Progenitor cell of endocrine pancreas (in vitro differentiated cells): ENCODE data around the gene OLFML1. TPM values are rescaled to one million over a fixed set of nuclear protein-coding genes. Genes with fewer than 3 reads are reported as not detected.

Experiments used
- DNase-seq: peaks from one replicate; pipeline ENCODE4 v3.0.0; 2021; ENCODE audit warnings: low spot score; ENCODE audit not compliant: unreplicated experiment
- H3K27ac Mint-ChIP-seq: 2 replicates; pipeline ENCODE4 v1.8.0; 2021; ENCODE audit warnings: mild to moderate bottlenecking, moderate library complexity, mixed read lengths
- H3K27me3 Mint-ChIP-seq: 2 replicates; pipeline ENCODE4 v1.8.0; 2021; ENCODE audit warnings: mixed read lengths
- H3K36me3 Mint-ChIP-seq: 2 replicates; pipeline ENCODE4 v1.8.0; 2022; ENCODE audit warnings: mixed read lengths; ENCODE audit not compliant: insufficient read depth
- H3K4me1 Mint-ChIP-seq: 2 replicates; pipeline ENCODE4 v1.8.0; 2021; ENCODE audit warnings: low read depth, mixed read lengths
- H3K4me3 Mint-ChIP-seq: 2 replicates; pipeline ENCODE4 v1.8.0; 2021; ENCODE audit warnings: low read depth, mild to moderate bottlenecking, moderate library complexity, mixed read lengths
- H3K9me3 Mint-ChIP-seq: 2 replicates; pipeline ENCODE4 v1.8.0; 2021; ENCODE audit warnings: low read depth, mixed read lengths
- CTCF ChIP-seq: fragments of 200-600 bp; sonication (generic); IDR thresholded peaks from one replicate; pipeline ENCODE4 v1.5.0; 2021; ENCODE audit warnings: antibody characterized with exemption, mild to moderate bottlenecking; ENCODE audit not compliant: unreplicated experiment
- total RNA-seq: library from RNA; stranded (reverse); gene quantifications from 2 replicates; pipeline ENCODE4 v1.2.1, GENCODE V29; 2021

OLFML1 gene
- total RNA-seq, 1 donor from 2014 or later = not detected

GRCh38 chr11:7498193-7498592, 12.9 kb downstream of the OLFML1 start:
- no peak overlapping the region for H3K4me3 Mint-ChIP-seq
- peaks cover 2% of the 10 kb centered on the region for H3K27me3 Mint-ChIP-seq
- TF ChIP-seq CTCF = no peak
- H3K4me1 Mint-ChIP-seq = peaks cover 11% of the 10 kb centered on the region
- H3K27ac Mint-ChIP-seq = no peak overlapping the region
- DNase-seq = no peak
- no peaks in the 10 kb centered on the region for H3K36me3 Mint-ChIP-seq
- no peaks in the 10 kb centered on the region for H3K9me3 Mint-ChIP-seq

- H3K4me1 Mint-ChIP-seq = peaks cover 8% of the 10 kb centered on the region
- H3K9me3 Mint-ChIP-seq = no peaks in the 10 kb centered on the region
- H3K4me3 Mint-ChIP-seq = no peak overlapping the region
- DNase-seq = no peak
- no peak overlapping the region for H3K27ac Mint-ChIP-seq
- peaks cover 2% of the 10 kb centered on the region for H3K27me3 Mint-ChIP-seq
- TF ChIP-seq CTCF = no peak
- H3K36me3 Mint-ChIP-seq = no peaks in the 10 kb centered on the region
Observed at GRCh38 chr11:7499081-7499480, 13.8 kb downstream of the OLFML1 start.

DNA sequence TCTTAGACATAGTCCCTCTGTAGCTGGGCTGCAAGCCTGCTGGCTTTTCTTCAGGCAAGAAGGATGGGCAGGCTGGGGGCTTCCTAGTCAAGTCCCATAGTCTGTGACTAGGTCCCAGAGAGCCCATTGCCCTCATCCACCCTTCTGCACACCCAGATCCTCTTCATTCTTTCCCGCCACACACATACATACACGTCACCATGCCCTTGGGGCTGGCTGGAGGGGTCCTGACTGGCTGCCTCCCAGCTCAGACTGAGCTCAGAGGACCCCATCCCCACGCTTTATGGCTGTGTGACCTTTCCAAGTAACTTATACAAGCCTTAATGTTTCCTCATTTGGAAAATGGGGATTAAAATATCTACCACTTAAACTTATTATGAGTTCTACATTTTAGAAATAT, 14.9 kb downstream of the OLFML1 start:
- Mint-ChIP-seq H3K4me3 (no peak overlapping the region), H3K4me1 (no peaks in the 10 kb centered on the region), H3K27ac (no peak overlapping the region), H3K36me3 (no peaks in the 10 kb centered on the region), H3K9me3 (no peaks in the 10 kb centered on the region), H3K27me3 (peaks cover 2% of the 10 kb centered on the region)
- no peak for DNase-seq
- TF ChIP-seq CTCF = no peak

DNA sequence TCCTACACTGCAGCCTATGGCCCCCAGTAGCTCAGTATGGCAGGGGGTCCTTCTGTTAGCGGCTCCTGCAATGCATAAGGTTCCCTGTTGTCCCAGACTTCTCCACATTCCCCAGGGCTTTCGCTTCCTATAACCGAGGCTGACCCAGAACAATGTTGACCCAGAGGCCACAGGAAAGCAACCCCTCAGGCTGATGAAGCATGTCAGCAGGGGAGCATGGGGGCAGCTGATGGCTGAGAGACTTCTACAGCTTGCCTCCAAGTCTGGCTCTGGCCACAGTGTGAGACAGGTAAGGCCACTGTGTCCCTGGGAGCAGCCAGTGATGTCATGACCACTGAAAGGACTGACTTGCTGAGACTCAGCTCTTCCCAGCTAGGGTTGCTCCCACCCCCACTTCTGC, 15.9 kb downstream of the OLFML1 start:
- DNase-seq = no peak

DNA sequence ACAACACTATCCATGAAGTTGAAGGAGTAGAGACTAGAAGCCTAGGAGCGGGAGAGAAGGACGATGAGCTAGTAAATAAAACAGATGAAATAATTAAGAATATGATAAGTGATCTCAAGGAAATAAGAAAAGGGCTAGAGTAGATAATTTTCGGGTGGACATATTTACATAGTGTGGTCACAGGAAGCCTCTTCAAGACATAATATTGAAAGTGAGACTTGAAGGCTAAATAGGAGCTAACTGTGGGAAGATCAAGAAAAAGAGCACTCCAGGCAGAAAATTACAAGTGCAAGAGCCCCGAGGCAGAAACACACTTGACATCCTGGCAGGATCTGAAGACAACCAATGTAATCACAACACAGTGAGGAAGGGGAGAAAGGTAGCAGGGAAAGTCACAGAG, 16.6 kb downstream of the OLFML1 start:
- Mint-ChIP-seq H3K36me3 (no peaks in the 10 kb centered on the region), H3K27ac (no peak overlapping the region), H3K9me3 (no peaks in the 10 kb centered on the region), H3K27me3 (peaks cover 15% of the 10 kb centered on the region), H3K4me3 (no peak overlapping the region), H3K4me1 (no peaks in the 10 kb centered on the region)
- no peak for DNase-seq
- no peak for TF ChIP-seq CTCF

More for the DNA sequence above, 15.9 kb downstream of the OLFML1 start:
- H3K9me3 Mint-ChIP-seq = no peaks in the 10 kb centered on the region
- peaks cover 10% of the 10 kb centered on the region for H3K27me3 Mint-ChIP-seq
- TF ChIP-seq CTCF = no peak
- H3K27ac Mint-ChIP-seq = no peak overlapping the region
- no peak overlapping the region for H3K4me3 Mint-ChIP-seq
- no peaks in the 10 kb centered on the region for H3K36me3 Mint-ChIP-seq
- no peaks in the 10 kb centered on the region for H3K4me1 Mint-ChIP-seq
